Fibroblast of lung (primary cell): Measurements from ENCODE around the gene NPHP4.

Experiments used
- EZH2 ChIP-seq: IDR thresholded peaks from 2 replicates; pipeline ENCODE4 v1.5.1; 2012; ENCODE audit warnings: low read length, control low read depth, mild to moderate bottlenecking; ENCODE audit errors: missing control alignments
- TF ChIP-seq, protein P1 (sequence below), 2 donors: IDR thresholded peaks in 1 of 2; conservative IDR thresholded peaks in 1 of 2; 1 replicate in 1 of 2; 2 replicates in 1 of 2; pipeline ENCODE4 v1.5.1; 2011 to 2012; ENCODE audit warnings: low read length in 2 of 2, control low read depth in 1 of 2, inconsistent platforms in 1 of 2, low read depth in 1 of 2, mild to moderate bottlenecking in 1 of 2

- TF ChIP-seq, protein P1, sequence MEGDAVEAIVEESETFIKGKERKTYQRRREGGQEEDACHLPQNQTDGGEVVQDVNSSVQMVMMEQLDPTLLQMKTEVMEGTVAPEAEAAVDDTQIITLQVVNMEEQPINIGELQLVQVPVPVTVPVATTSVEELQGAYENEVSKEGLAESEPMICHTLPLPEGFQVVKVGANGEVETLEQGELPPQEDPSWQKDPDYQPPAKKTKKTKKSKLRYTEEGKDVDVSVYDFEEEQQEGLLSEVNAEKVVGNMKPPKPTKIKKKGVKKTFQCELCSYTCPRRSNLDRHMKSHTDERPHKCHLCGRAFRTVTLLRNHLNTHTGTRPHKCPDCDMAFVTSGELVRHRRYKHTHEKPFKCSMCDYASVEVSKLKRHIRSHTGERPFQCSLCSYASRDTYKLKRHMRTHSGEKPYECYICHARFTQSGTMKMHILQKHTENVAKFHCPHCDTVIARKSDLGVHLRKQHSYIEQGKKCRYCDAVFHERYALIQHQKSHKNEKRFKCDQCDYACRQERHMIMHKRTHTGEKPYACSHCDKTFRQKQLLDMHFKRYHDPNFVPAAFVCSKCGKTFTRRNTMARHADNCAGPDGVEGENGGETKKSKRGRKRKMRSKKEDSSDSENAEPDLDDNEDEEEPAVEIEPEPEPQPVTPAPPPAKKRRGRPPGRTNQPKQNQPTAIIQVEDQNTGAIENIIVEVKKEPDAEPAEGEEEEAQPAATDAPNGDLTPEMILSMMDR (conservative IDR thresholded peaks at IDR 0.05 in 1 of 2, IDR thresholded peaks at IDR 0.05 in 1 of 2; ENCODE audit: low read depth in 1 of 2, low read length in 2 of 2) = no peak
- TF ChIP-seq EZH2 = no peak
Observed at GRCh38 chr1:6023346-6023745, 31.1 kb upstream of the NPHP4 start.
